Tibial nerve (tissue), 4 donors: ENCODE results near the gene AGBL3.

Experiments used
- CTCF ChIP-seq, 5 experiments: fragments of 200-600 bp in 3 of 5; fragments of 450-650 bp in 2 of 5; sonication (generic) in 3 of 5; IDR thresholded peaks; one replicate each; pipeline ENCODE4 v1.5.1; 2016 to 2019; ENCODE audit warnings: antibody characterized with exemption in 5 of 5, mild to moderate bottlenecking in 3 of 5, moderate library complexity in 2 of 5
- EP300 ChIP-seq, 2 donors: sonication (generic); formaldehyde crosslinking; IDR thresholded peaks; one replicate each; pipeline ENCODE4 v1.6.1; 2017; ENCODE audit warnings: antibody characterized with exemption in 2 of 2, mild to moderate bottlenecking in 1 of 2

GRCh38 chr7:135147899-135148721, 161.8 kb downstream of the AGBL3 start, which contains the start of gene TMEM140:
- TF ChIP-seq CTCF (IDR thresholded peaks at IDR 0.05) (peak in 1 of 5 experiments; percentile 15), EP300 (IDR thresholded peaks at IDR 0.05) (peak; percentile 92 to 97)
